ENCODE data around the gene PTEN.

The PTEN gene

DNA sequence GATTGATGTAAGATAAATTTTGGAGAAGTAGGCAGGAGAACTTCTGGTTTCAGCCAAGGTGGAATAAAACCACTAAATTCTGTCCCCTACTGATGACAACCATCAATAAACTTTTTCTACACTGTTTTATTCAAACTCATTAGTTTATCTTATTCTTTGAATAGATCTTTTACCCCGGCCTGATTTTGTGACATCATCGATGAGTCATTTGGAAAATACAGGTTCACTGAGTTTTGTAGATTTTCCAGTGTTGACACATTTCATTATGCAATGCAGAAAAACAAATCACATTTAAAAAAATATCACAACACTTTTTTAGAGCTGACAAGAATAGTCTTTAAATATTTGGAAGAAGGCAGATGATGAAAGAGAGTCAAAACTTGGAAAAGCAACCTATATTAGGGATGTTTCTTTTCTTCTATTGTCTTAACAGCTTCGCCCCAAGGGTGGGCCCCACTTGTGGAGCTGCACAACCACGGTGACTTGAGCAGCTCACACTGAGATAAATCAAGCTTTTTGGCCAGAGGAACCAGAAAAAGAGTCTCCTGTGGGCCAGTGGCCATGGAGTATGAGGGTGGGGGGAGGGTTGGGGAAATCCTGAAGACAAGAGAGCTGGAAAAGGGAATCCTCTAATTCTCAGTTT is 112.8 kb downstream of the PTEN start:
- DNase-seq (ENCODE audit: low read depth): peak; percentile 43

DNA sequence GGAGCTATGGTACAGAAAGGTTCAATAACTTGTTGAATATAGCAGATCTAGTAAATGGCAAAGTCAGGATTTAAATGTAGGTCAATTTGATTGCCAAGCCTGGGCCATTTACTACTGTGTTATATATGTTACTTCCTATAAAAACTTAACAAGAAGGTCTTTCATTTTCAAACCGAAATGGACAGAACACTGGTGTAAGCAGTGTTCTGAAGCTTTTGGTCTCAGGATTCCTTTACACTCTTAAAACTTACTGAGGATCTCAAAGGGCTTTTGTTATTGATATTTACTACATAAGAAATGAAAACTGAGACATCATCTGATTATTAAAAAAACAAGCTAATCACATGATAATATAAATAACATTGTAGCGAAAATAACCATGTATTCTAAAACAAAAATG is 114.7 kb downstream of the PTEN start:
- no peak for DNase-seq (ENCODE audit: low read depth)

GRCh38 chr10:87979847-87980246 is 116.4 kb downstream of the PTEN start:
- DNase-seq (ENCODE audit: low read depth): no peak

DNA sequence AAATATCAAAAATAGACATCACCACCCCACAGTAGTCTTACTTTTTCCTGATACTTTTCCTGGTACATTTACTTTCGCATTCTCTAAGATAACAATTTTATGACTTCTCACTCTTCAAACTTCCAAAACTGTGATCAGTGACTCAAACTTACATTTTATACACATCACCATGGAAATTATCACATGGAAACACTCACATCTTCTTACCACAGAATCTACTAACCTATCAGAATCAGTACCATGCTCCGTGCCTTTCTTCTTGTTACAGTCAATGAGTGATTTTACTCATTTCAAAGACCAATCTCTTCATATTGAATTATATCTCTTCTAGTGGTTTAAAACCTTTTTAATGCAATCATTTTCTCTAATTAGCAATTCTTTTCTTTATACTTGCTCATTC is 120.3 kb downstream of the PTEN start:
- peak; percentile 26 for DNase-seq (ENCODE audit: low read depth)

DNA sequence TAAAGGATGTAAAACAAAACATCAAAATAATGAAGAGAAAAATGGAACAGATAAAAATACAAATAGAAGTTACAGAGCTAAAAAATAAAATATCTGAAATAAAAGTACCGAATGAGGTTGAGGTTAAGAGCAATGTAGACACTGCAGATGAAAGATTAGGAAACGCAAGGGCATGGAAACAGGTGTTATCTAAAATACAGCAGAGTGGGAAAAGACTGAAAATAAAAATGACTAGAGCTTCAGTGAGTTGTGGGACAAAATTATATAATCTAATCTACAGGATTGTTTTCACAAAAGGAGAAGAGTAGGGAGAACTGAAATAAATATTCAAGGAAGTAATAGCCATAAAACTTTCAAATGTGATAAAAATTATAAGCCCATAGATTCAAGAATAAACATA is 123.8 kb downstream of the PTEN start:
- DNase-seq (ENCODE audit: low read depth): no peak

- DNase-seq (ENCODE audit: low read depth): peak; percentile 27
Measured at GRCh38 chr10:87991946-87992345, 128.5 kb downstream of the PTEN start.

GRCh38 chr10:88004451-88004850 is 141.0 kb downstream of the PTEN start:
- peak; percentile 39 for DNase-seq (ENCODE audit: low read depth)

DNA sequence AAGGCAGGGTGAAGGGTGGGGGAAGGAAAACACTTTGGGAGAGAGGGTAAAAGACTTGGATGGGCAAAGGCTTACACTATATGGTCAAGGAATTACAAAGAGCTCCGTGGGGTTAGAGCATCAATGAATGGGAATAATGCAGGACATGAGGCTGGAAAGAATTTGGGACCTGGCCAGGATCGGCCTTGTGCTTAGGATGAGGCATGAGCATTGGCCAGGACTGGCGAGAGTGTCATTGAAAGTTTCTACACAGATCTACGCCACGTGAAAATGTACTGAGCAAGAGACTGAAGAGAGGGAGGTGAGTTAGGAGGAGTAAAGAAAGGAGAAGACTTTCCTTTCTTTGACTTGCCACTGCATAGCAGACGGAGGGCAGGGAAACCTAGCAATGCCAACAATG is 142.8 kb downstream of the PTEN start:
- DNase-seq (ENCODE audit: low read depth): no peak

- DNase-seq (ENCODE audit: low read depth): no peak
Measured at GRCh38 chr10:88008866-88009470, 145.5 kb downstream of the PTEN start.

DNA sequence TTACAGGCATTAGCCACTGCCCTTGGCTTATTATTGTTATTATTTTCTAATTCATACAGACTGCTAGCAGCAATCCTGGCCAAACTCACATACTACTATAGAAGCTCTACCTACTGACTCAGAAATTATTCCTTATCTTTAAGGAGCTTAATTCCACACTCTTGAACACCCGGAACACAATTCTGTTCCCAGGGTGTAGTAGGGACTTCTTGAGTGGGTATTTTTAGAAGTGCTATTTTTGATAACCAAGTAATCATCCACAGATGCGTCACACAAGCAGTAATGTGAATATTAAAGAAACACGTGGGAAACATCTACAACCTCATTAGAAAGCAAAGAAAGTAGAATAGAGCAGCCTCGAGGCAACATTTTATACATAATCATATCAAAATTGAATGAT is 149.2 kb downstream of the PTEN start:
- DNase-seq (ENCODE audit: low read depth): peak; percentile 16

DNA sequence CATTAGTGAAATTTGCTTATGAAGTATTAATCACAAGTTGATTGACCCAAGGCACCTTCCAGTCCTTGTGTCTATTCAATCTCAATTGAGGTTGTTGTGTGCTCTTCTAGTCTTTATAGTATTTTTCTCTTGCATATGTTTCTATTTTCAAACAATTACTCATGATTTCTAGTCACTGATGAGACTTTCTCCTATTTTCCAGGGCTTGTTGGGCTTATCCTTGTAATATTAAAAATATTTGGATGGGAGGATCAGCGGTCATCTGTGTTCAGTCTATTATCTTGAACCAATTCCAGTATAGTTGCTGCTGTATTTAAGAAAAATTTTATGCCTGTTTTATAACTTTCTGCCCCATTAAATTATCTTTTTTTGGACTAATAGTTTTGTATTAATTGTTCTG is 154.4 kb downstream of the PTEN start:
- DNase-seq (ENCODE audit: low read depth): no peak

DNA sequence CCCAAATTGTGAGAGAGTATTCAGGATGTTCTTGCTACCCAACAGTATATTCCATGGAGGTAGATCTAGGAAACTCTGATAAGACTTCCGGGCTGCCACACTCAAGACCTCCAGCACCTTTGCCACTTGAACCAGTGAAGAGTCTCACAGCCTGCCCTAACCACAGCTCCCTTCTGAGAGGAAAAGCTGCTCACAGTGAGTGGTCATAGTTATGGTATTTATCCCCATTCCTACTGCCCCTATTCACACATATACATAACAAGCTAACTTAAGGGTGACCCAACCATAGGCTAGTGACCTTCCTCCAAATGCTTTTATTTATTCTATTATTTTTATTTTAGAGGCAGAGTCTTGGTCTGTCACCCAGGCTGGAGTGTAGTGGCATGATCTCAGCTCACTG is 156.3 kb downstream of the PTEN start:
- no peak for DNase-seq (ENCODE audit: low read depth)

Data from amniotic epithelial cell (primary cell).